ENCODE measurements around the gene ARFRP1. TPM values are rescaled to one million over a fixed set of nuclear protein-coding genes. Genes with fewer than 3 reads are reported as not detected.

The ARFRP1 gene
- total RNA-seq, 1 donor from 2014 or later, result 39.8 TPM

DNA sequence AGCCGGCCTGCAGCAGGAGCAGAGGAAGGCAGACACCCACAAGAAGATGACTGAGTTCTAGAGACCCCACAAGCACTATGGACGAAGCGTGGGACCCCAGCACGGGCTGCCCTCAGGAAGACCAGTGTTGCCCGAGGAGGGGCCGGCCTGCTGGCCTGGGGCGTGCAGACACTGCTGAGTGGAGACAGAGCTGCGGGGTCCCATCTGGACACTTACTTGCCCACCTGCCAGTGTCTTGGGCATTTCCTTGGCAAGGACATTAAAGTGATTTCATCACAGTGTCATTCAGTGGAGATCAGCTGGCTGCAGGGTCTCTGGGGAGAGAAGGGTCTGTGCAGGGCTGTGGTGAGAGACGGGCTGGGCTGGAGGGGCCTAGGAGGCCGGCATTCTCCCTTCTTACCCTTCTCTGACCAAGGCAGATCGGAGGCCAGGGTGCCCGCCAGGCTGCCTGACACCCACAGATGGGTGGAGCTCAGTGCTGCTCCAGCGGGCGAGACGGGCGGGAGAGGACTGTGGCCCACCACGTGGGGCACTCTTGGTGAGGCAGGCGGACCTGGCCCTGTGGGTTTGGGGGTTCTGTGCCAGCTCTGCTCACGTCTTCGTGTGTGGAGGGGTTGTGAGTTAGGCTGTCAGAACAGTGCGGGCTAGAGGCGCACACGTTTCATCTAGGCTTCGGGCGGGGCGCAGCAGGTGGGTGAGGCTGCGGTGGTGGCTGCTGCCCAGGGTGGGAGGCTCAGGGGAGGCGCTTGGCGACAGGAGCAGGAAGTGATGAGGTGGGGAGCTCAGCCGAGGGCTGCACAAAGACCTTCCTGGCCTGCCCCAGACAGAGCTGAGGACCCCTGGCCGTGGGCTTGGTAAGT is 28.3 kb upstream of the ARFRP1 start, which contains the start of gene LIME1:
Gene LIME1 (plus strand): TSS at position 806 of the 860 bp plus-strand sequence. CDS start 886 bp downstream, outside the sequence.
- peak; percentile 92 for DNase-seq (ENCODE audit: low spot score)
- TF ChIP-seq, protein P1, sequence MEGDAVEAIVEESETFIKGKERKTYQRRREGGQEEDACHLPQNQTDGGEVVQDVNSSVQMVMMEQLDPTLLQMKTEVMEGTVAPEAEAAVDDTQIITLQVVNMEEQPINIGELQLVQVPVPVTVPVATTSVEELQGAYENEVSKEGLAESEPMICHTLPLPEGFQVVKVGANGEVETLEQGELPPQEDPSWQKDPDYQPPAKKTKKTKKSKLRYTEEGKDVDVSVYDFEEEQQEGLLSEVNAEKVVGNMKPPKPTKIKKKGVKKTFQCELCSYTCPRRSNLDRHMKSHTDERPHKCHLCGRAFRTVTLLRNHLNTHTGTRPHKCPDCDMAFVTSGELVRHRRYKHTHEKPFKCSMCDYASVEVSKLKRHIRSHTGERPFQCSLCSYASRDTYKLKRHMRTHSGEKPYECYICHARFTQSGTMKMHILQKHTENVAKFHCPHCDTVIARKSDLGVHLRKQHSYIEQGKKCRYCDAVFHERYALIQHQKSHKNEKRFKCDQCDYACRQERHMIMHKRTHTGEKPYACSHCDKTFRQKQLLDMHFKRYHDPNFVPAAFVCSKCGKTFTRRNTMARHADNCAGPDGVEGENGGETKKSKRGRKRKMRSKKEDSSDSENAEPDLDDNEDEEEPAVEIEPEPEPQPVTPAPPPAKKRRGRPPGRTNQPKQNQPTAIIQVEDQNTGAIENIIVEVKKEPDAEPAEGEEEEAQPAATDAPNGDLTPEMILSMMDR (IDR thresholded peaks at IDR 0.05), result no peak
- Mint-ChIP-seq H3K4me3 (ENCODE audit: unreplicated experiment) (no peak within 1 kb of the TSS), H3K4me1 (ENCODE audit: low read depth) (peaks cover 3% of the 10 kb centered on the region), H3K36me3 (ENCODE audit: low read depth) (peaks cover 4% of the 10 kb centered on the region), H3K9me3 (ENCODE audit: low read depth) (no peaks in the 10 kb centered on the region), H3K27ac (ENCODE audit: unreplicated experiment) (peak within 1 kb of the TSS; percentile 63), H3K27me3 (ENCODE audit: low read depth) (no peaks in the 10 kb centered on the region)

DNA sequence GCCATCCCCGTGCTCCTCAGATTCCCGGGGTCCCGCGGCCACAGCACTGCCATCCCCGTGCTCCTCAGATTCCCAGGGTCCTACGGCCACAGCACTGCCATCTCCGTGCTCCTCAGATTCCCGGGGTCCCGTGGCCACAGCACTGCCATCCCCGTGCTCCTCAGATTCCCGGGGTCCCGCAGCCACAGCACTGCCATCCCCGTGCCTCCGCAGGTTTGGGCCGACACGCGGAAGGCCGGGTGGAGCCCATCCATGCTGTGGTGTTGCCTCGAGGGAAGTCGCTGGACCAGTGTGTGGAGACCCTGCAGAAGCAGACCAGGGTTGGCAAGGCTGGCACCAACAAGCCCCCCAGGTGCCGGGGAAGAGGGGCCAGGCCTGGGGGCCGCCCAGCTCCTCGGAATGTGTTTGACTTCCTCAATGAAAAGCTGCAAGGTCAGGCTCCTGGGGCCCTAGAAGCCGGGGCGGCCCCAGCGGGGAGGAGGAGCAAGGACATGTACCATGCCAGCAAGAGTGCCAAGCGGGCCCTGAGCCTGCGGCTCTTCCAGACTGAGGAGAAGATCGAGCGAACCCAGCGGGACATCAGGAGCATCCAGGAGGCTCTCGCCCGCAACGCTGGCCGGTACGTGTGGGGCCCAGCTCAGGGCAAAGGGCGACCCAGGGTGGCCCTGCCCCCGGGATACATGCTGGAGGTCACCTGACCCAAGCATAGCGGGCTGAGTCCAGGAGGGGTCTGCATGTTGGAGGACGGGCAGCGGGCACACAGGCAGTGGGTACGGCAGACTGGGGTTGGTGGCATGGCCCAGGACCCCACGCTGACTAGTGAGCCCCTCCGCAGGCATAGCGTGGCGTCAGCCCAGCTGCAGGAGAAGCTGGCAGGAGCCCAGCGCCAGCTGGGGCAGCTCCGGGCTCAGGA is 27.4 kb upstream of the ARFRP1 start:
- no peaks in the 10 kb centered on the region for H3K9me3 Mint-ChIP-seq (ENCODE audit: low read depth)
- peaks cover 3% of the 10 kb centered on the region for H3K4me1 Mint-ChIP-seq (ENCODE audit: low read depth)
- H3K27me3 Mint-ChIP-seq (ENCODE audit: low read depth), result no peaks in the 10 kb centered on the region
- TF ChIP-seq, protein P1 (IDR thresholded peaks at IDR 0.05), result no peak
- H3K36me3 Mint-ChIP-seq (ENCODE audit: low read depth), result peaks cover 4% of the 10 kb centered on the region
- no peak overlapping the region for H3K27ac Mint-ChIP-seq (ENCODE audit: unreplicated experiment)
- DNase-seq (ENCODE audit: low spot score), result peak; percentile 89
- no peak overlapping the region for H3K4me3 Mint-ChIP-seq (ENCODE audit: unreplicated experiment)

DNA sequence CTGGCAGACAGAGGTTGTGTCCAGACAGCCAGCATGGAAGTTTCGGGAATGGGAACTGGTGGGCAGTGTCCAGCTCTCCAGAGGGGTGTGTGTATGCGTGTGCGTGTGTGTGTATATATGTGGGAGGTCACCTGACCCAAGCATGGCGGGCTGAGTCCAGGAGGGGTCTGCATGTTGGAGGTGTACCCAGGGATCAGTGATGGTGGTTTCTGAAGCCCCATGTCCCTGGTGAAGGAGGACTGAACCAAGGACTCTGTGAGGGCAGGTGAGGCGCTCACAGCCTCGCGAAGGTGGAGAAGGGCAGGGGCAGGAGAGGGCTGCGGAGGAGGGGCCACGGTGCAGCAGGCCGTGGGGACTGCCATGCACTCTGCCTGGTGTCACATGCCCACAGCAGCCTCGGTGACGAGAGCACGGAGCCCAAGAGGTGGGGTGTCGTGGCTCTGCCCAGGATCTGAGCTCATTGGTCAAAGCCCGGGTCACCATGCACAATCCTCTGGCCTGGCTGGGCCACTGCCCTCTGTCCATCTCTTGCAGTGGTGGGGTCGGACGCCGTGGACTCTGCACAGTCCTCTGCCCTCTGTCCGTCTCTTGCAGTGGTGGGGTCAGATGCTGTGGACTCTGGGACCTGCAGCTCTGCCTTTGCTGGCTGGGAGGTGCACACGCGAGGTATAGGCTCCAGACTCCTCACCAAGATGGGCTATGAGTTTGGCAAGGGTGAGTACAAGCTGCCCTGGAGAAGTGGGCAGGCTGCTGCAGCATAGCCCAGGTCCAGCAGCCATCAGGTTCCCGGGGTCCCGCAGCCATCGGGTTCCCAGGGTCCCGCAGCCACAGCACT is 26.6 kb upstream of the ARFRP1 start:
- peak; percentile 93 for DNase-seq (ENCODE audit: low spot score)
- Mint-ChIP-seq H3K4me1 (ENCODE audit: low read depth) (peaks cover 3% of the 10 kb centered on the region), H3K9me3 (ENCODE audit: low read depth) (no peaks in the 10 kb centered on the region), H3K27me3 (ENCODE audit: low read depth) (no peaks in the 10 kb centered on the region), H3K36me3 (ENCODE audit: low read depth) (peaks cover 5% of the 10 kb centered on the region), H3K27ac (ENCODE audit: unreplicated experiment) (no peak overlapping the region), H3K4me3 (ENCODE audit: unreplicated experiment) (no peak overlapping the region)
- TF ChIP-seq, protein P1 (IDR thresholded peaks at IDR 0.05), result no peak

DNA sequence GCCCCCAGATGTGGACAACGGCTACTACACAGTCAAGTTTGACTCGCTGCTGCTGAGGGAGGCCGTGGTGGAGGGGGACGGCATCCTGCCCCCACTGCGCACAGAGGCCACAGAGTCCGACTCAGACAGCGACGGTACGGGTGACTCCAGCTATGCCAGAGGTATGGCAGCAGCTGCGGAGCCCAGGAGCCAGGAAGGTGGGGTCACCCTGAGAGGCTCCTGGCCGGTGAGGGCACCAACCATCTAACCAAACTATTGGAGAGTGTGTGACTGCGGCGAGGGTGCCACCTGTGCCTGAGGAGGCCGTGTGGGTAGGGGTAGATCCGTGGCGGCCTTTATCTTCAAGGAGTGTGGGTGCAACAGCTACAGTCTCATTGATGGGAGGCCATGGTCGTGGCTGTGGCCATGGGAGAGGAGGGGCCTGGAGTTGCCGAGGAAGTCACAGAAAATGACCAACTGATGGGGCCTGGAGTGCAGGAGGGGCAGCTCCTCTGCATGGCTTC is 25.9 kb upstream of the ARFRP1 start:
- Mint-ChIP-seq H3K9me3 (ENCODE audit: low read depth) (no peaks in the 10 kb centered on the region), H3K4me1 (ENCODE audit: low read depth) (peaks cover 3% of the 10 kb centered on the region), H3K27ac (ENCODE audit: unreplicated experiment) (no peak overlapping the region), H3K27me3 (ENCODE audit: low read depth) (no peaks in the 10 kb centered on the region), H3K4me3 (ENCODE audit: unreplicated experiment) (no peak overlapping the region), H3K36me3 (ENCODE audit: low read depth) (peaks cover 5% of the 10 kb centered on the region)
- TF ChIP-seq, protein P1 (IDR thresholded peaks at IDR 0.05), result no peak
- peak; percentile 74 for DNase-seq (ENCODE audit: low spot score)

Data from chondrocyte (in vitro differentiated cells).